Spleen (tissue), 7 donors: ENCODE results near the gene TTC7B.

Experiments
- CTCF ChIP-seq, 11 experiments: fragments of 200-600 bp in 7 of 11; fragments of 450-650 bp in 4 of 11; sonication (generic) in 4 of 11; IDR thresholded peaks in 8 of 11; conservative IDR thresholded peaks in 3 of 11; 1 replicate in 7 of 11; 2 replicates in 4 of 11; pipeline versions ENCODE4 v1.4.0 to v1.8.0; 2016 to 2021; ENCODE audit warnings: antibody characterized with exemption in 11 of 11, inconsistent platforms in 4 of 11, mild to moderate bottlenecking in 1 of 11
- POLR2A ChIP-seq, 3 donors: fragments of 450-650 bp; IDR thresholded peaks; one replicate each; pipeline ENCODE4 v1.5.1; 2017; ENCODE audit warnings: antibody characterized with exemption in 3 of 3, mild to moderate bottlenecking in 1 of 3
- POLR2AphosphoS5 ChIP-seq, 3 donors: sonication (generic); formaldehyde crosslinking; IDR thresholded peaks; one replicate each; pipeline ENCODE4 v1.5.1; 2017; ENCODE audit warnings: antibody characterized with exemption in 3 of 3
- donor health status: DM: no; HTN: no; CAD: no; lungs with moderate emphysema.
- donor health status: DM: no; HTN: no; CAD: no.
- donor health status: DM: no; HTN: no; CAD: no.

GRCh38 chr14:90750191-90750590 is 66.0 kb downstream of the TTC7B start:
- TF ChIP-seq POLR2AphosphoS5 (IDR thresholded peaks at IDR 0.05) (no peak), CTCF (IDR thresholded peaks at IDR 0.05 in 8 of 11, conservative IDR thresholded peaks at IDR 0.05 in 3 of 11) (no peak), POLR2A (IDR thresholded peaks at IDR 0.05) (no peak)
